GM08714 (cell line): ENCODE measurements around the gene FADS1.

Source experiments
- H3K4me3 ChIP-seq: fragments of 200-500 bp; sonication (Bioruptor generic); 2 replicates; pipeline ENCODE4 v1.5.1; 2014; ENCODE audit warnings: mild to moderate bottlenecking, low read length, inconsistent platforms
- ZNF274 ChIP-seq: IDR thresholded peaks from 2 replicates; pipeline ENCODE4 v1.6.1; 2012; ENCODE audit warnings: mild to moderate bottlenecking, low read depth, low read length

Gene FADS1

DNA sequence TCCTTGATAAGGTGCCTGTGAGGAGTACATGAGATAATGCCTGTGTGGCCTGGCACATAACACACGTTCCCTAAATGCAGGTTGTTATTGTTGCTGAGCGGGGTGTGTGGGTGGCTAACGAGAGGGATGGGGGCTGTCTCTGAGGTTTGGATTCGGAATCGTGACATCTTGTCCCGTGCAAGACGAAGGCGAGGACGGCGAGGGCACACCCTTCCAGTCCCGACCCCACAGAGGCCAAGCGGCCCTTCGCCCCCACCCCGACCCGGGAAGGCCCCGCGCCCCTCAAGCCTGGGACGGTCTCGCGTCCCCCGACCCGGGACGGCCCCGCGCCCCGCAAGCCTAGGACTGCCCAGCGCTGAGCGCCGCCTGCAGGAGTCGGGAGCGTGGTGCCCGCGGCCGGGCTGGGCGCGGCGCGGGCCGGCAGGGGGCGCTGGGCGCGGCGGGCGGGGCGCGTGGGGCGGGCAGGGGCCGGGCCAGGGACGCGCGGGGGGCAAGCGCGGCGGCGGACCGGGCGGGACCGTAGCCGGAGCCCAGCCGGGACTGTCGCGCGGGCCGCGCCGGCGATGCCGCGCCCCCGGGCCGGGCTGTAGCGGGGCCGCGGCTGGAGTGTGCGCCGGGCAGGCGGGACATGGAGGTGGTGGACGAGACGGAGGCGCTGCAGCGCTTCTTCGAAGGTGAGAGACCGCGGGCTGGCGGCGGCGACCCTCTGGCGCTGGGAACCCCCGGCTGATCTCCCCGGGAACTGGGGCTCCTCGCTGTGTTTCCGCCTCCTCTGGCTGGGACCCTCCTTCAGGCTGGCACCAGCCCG is 64.5 kb downstream of the FADS1 start, which contains the start of gene MYRF:
MYRF (plus strand) TSS at position 520 of the 808 bp plus-strand sequence; CDS start at position 629, 109 bp downstream.
- no peak within 1 kb of the TSS for H3K4me3 ChIP-seq
- no peak for TF ChIP-seq ZNF274

- no peak for TF ChIP-seq ZNF274
- no peak overlapping the region for H3K4me3 ChIP-seq
These were observed 65.4 kb downstream of the FADS1 start for GRCh38 chr11:61751384-61751783.

GRCh38 chr11:61750631-61751273 is 66.1 kb downstream of the FADS1 start:
- H3K4me3 ChIP-seq: no peak overlapping the region
- TF ChIP-seq ZNF274: no peak
